ENCODE data around the gene BCAP29.
"Not testable (repeated sequence)": the region's sequence is repeated elsewhere in the genome, so short reads cannot be mapped to it uniquely, and the experiment has no call there.

BCAP29 gene, protein sequence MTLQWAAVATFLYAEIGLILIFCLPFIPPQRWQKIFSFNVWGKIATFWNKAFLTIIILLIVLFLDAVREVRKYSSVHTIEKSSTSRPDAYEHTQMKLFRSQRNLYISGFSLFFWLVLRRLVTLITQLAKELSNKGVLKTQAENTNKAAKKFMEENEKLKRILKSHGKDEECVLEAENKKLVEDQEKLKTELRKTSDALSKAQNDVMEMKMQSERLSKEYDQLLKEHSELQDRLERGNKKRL

DNA sequence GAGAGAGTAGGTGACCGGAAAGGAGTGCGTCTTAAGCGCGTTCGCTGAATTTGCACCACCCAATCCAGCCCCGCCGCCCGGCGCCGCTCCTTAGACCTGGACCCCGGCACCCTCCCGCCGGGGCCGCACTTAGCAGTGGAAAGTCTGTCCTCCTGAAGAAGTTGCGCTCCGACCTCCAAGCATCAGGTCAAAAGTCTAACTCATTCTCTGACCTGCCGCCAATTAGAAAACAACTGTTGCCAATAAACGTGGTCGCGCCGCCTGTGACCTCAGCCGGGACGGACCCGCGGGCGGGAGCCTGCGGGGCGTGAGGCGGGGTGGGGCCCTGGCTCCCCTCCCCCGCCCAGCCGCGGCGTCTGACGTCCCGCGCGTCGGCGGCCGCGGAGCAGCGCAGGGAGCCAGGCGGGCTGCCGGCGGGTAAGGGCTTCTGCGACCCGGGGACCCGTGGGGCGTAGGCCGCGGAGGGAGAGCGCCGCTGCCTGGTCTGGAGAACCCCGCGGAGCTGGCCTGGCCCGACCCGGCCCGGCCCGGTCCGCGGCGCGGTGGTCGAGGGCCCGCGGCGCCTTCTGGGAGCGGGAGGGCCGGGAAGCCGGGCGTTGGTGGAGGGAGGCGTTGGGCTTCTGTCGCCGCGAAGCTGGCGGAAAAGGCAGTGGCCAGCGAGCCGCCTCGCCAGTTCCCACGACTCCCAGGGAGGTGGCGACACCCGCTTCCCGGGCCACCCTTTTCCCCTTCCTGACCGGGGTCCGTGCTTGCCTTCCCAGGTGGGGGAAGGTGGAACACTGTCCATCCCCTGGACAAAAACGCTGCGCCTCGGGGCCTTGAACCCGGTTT lies at the start of gene BCAP29:
Gene BCAP29, plus strand, starts transcription at position 362 of the 831 bp plus-strand sequence. CDS start 527 bp downstream, outside the sequence.
- no peaks in the 10 kb centered on the region for H3K9me3 Mint-ChIP-seq
- ATAC-seq (peak; percentile 94), DNase-seq (peak; percentile 76)
- peak within 1 kb of the TSS; percentile 86 for H3K27ac Mint-ChIP-seq
- H3K36me3 Mint-ChIP-seq (ENCODE audit: low read depth), result peaks cover 11% of the 10 kb centered on the region
- no peaks in the 10 kb centered on the region for H3K27me3 Mint-ChIP-seq
- H3K4me3 Mint-ChIP-seq, result peak within 1 kb of the TSS; percentile 88
- H3K4me1 Mint-ChIP-seq, result peaks cover 24% of the 10 kb centered on the region

DNA sequence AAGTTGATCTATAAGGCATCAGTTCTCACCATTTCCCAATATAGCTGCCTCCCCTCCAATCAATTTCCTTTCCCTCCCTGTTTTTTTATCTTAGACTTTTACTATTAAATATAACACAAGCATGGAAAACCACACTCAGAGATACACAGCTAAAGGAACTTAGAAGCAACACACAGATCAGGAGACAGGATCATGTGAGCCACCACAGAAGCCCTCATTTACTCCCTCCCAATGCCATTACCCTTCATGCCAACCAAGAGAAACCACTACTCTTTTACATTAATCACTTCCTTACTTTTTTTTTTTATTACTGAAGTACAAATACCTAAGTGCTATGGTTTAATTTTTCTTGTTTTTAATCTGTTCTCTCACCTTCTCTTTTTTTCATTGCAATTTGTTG lies 49.3 kb upstream of the BCAP29 start:
- no peak for DNase-seq
- Mint-ChIP-seq H3K4me1 (peaks cover 27% of the 10 kb centered on the region), H3K27me3 (no peaks in the 10 kb centered on the region), H3K4me3 (no peak overlapping the region), H3K36me3 (ENCODE audit: low read depth) (peaks cover 42% of the 10 kb centered on the region), H3K27ac (no peak overlapping the region), H3K9me3 (peaks cover 7% of the 10 kb centered on the region)
- ATAC-seq, result no peak

DNA sequence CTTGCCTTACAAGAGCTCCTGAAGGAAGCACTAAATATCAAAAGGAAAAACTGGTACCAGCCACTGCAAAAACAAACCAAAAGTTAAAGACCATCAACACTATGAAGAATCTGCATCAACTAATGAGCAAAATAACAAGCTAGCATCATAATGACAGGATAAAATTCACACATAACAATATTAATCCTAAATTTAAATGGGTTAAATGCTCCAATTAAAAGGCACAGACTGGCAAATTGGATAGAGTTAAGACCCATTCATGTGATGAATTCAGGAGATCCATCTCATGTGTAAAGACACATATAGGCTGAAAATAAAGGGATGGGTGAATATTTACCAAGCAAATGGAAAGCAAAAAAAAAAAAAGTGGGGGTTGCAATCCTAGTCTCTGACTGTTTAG lies 45.9 kb upstream of the BCAP29 start:
- H3K9me3 Mint-ChIP-seq, result peaks cover 7% of the 10 kb centered on the region
- ATAC-seq (no peak), DNase-seq (no peak)
- H3K4me3 Mint-ChIP-seq, result no peak overlapping the region
- H3K27me3 Mint-ChIP-seq, result no peaks in the 10 kb centered on the region
- peaks cover 23% of the 10 kb centered on the region for H3K4me1 Mint-ChIP-seq
- no peak overlapping the region for H3K27ac Mint-ChIP-seq
- peaks cover 58% of the 10 kb centered on the region for H3K36me3 Mint-ChIP-seq (ENCODE audit: low read depth)

DNA sequence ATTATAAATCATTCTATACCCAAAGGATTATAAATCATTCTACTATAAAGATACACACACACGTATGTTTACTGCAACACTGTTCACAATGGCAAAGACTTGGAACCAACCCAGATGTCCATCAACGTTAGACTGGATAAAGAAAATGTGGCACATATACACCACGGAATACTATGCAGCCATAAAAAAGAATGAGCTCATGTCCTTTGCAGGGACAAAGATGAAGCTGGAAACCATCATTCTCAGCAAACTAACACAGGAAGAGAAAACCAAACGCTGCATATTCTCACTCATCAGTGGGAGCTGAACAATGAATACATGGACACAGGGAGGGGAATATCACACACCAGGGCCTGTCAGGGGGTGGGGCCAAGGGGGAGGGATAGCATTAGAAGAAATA lies 42.8 kb upstream of the BCAP29 start:
- not testable (repeated sequence) for DNase-seq, H3K4me3 Mint-ChIP-seq, H3K27me3 Mint-ChIP-seq, H3K27ac Mint-ChIP-seq, ATAC-seq, H3K9me3 Mint-ChIP-seq
- Mint-ChIP-seq H3K4me1 (peaks cover 23% of the 10 kb centered on the region), H3K36me3 (ENCODE audit: low read depth) (peaks cover 62% of the 10 kb centered on the region)

DNA sequence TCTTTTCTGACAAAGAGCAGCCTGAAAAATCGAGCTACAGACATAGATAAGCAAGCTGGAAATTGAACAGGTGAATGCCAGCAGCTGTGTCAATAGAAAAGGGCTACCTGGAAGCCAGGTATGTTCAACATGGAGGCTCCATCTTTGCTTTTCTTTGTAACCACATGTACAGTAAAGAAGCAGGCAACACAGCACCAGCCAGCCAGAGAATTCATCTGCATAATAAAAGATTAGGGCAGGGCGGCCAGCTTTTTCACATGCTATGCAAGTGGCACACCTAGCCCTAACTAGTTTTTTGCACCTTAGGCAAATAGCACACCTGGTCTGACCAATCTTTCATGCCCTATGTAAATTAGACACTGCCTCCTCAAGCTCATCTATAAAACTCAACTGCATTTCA lies 42.0 kb upstream of the BCAP29 start:
- no peak overlapping the region for H3K4me3 Mint-ChIP-seq
- peaks cover 23% of the 10 kb centered on the region for H3K4me1 Mint-ChIP-seq

DNA sequence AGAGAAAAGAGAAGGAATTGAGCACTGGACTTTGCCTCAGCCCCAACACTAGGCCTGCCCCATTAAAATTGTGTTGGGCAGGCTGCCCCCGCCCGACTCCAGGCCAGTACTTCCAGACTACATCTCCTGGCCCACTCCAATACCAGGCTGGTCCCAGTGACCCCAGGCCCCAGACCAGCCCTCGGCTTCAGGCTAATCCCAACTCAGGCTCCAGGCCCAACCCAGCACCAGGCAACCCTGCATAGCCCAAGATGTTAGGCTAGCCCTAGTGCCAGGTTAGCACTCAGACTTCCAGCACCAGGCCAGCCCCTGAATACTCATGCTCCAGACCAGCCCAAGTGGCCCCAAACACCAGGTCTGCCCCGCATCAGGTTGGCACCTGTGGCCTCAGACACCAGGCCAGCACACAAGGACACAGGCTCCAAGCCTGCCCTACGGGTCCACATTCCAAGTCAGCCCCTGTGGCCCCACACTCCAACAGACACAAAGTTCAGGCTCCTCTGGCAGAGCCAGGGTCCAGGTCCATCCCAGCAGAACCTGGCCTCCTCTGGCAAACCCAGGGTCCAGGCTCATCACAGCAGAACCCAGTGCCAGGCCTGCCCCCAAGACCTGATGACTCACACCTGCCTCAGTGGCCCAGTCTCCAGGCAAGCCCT lies 36.6 kb upstream of the BCAP29 start:
- DNase-seq (no peak), ATAC-seq (no peak)
- Mint-ChIP-seq H3K27me3 (no peaks in the 10 kb centered on the region), H3K4me3 (no peak overlapping the region), H3K9me3 (peaks cover 15% of the 10 kb centered on the region), H3K36me3 (ENCODE audit: low read depth) (peaks cover 58% of the 10 kb centered on the region), H3K27ac (no peak overlapping the region), H3K4me1 (no peaks in the 10 kb centered on the region)

More for the DNA sequence above, 42.0 kb upstream of the BCAP29 start:
- DNase-seq, result no peak
- peaks cover 7% of the 10 kb centered on the region for H3K9me3 Mint-ChIP-seq
- H3K36me3 Mint-ChIP-seq (ENCODE audit: low read depth), result peaks cover 65% of the 10 kb centered on the region
- H3K27me3 Mint-ChIP-seq, result no peaks in the 10 kb centered on the region
- H3K27ac Mint-ChIP-seq, result no peak overlapping the region
- ATAC-seq, result no peak

DNA sequence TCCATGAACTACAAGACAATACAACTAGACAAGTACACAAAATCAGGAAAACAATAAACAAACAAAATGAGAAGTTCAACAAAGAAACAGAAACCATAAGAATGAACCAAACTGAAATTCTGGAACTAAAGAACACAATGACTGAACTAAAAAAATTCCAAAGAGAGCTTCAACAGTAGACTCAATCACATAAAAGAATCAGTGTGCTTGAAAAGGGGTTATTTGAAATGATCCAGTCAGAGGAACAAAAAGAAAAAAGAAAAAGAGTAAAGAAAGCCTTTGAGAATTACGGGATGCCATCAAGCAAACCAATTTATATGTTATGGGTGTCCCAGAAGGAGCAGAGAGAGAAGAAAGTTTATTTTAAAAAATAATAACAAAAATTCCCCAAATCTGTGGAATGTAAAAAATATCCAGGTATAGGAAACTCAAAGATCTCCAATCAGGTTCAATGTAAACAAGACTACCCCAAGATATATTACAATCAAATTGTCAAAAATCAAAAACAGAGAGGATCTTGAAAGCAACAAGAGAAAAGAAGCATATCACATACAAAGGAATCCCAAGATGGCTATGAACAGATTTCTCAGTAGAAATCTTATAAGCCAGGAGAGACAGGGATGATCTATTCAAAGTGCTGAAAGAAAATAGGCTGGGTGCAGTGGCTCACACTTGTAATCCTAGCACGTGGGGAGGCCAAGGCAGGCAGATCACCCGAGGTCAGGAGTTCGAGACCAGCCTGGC lies 35.0 kb upstream of the BCAP29 start:
- Mint-ChIP-seq H3K4me1 (peaks cover 4% of the 10 kb centered on the region), H3K36me3 (ENCODE audit: low read depth) (peaks cover 56% of the 10 kb centered on the region), H3K27ac (no peak overlapping the region), H3K27me3 (no peaks in the 10 kb centered on the region), H3K9me3 (peaks cover 15% of the 10 kb centered on the region), H3K4me3 (no peak overlapping the region)
- DNase-seq, result no peak
- no peak for ATAC-seq

DNA sequence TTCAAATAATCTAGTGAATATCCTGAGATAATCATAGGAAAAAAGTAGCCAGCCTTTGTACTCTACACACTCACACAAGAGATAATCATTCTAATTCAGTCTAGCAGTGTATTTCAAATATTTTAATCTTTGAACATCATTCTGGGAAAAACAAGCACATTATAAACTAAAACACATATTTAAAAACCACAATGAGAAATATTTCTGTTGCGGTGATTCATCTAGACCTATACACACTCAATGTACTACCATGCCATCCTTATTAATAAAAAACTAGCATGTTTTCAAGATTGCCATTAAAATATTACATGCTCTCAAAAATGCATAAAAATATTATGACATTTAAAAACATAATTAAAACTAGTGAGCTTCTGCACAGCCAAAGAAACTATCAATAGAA lies 28.1 kb upstream of the BCAP29 start:
- peaks cover 4% of the 10 kb centered on the region for H3K9me3 Mint-ChIP-seq
- no peak overlapping the region for H3K4me3 Mint-ChIP-seq
- DNase-seq, result no peak
- no peak for ATAC-seq
- peaks cover 17% of the 10 kb centered on the region for H3K4me1 Mint-ChIP-seq
- peaks cover 49% of the 10 kb centered on the region for H3K36me3 Mint-ChIP-seq (ENCODE audit: low read depth)
- no peak overlapping the region for H3K27ac Mint-ChIP-seq
- no peaks in the 10 kb centered on the region for H3K27me3 Mint-ChIP-seq

DNA sequence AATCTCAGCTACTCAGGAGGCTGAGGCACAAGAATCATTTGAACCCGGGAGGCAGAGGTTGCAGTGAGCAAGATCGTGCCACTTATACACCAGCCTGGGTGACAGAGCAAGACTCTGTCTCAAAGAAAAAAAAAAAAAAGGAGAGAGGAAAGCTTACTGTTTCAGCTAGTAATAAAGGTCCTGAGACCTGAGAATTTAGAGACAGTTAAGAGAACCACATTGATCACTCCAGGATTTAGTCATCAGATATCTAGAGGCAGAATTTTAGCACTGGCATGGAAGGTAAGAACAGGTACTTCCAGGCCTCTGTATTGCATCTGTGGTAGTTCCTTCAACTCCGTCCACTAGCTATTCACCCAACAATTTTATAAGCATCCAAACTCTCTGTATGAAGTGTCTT lies 24.2 kb upstream of the BCAP29 start:
- Mint-ChIP-seq H3K4me1 (peaks cover 32% of the 10 kb centered on the region), H3K27ac (no peak overlapping the region), H3K27me3 (no peaks in the 10 kb centered on the region), H3K36me3 (ENCODE audit: low read depth) (peaks cover 28% of the 10 kb centered on the region), H3K4me3 (no peak overlapping the region), H3K9me3 (no peaks in the 10 kb centered on the region)
- DNase-seq, result no peak
- ATAC-seq, result no peak

DNA sequence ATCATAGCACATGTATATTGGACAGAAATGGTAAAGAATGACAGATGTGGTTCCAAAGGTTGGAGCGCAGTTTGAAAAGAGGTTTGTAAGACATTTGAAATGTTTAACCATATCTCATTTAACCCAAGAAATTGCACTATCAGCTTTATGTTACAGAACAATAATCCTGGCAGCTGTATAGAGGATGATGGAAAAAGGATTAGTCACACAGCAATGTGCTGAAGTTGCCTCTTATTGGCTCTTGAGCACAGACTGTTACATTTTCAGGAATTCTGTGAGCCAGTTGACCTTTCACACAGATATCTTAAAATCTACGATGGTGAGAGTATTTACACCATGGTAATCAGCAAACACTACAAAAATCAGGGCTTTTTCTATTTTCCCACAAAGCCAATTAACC lies 20.2 kb upstream of the BCAP29 start:
- ATAC-seq (no peak), DNase-seq (no peak)
- Mint-ChIP-seq H3K27ac (no peak overlapping the region), H3K27me3 (no peaks in the 10 kb centered on the region), H3K36me3 (ENCODE audit: low read depth) (peaks cover 12% of the 10 kb centered on the region), H3K9me3 (no peaks in the 10 kb centered on the region), H3K4me1 (peaks cover 50% of the 10 kb centered on the region), H3K4me3 (no peak overlapping the region)

DNA sequence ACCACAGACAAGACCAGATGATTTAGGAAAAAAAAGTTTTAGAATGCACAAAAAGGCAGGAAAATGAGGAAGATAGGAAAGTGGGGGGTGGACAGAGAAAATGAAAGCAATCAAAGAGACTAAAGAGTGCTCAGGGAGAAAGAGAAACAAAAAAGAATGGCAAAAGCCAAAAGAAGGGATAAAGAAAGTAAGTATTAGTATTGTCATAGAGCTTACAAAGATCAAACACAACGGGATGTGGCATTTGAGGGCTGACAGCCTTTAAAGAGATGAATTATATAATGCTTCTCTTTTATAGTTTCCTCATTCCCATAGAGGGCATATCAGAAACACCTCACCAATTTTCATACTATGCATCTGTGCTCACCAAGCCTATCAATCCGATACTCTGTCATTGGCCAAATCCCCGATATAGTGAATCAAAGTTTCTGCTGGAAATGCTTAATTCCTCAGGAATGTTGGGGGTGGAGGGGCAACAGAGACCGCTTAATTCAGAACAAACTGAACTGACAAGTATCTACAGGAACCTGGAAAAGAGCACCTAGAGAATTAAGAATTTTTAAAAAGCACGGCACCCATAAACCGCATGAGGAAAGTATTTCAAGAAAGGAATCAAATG lies 19.0 kb upstream of the BCAP29 start:
- Mint-ChIP-seq H3K9me3 (no peaks in the 10 kb centered on the region), H3K27me3 (no peaks in the 10 kb centered on the region), H3K4me1 (peaks cover 56% of the 10 kb centered on the region), H3K27ac (peak overlapping the region; percentile 4), H3K4me3 (peak overlapping the region; percentile 83), H3K36me3 (ENCODE audit: low read depth) (peaks cover 14% of the 10 kb centered on the region)
- DNase-seq, result no peak
- ATAC-seq, result no peak

DNA sequence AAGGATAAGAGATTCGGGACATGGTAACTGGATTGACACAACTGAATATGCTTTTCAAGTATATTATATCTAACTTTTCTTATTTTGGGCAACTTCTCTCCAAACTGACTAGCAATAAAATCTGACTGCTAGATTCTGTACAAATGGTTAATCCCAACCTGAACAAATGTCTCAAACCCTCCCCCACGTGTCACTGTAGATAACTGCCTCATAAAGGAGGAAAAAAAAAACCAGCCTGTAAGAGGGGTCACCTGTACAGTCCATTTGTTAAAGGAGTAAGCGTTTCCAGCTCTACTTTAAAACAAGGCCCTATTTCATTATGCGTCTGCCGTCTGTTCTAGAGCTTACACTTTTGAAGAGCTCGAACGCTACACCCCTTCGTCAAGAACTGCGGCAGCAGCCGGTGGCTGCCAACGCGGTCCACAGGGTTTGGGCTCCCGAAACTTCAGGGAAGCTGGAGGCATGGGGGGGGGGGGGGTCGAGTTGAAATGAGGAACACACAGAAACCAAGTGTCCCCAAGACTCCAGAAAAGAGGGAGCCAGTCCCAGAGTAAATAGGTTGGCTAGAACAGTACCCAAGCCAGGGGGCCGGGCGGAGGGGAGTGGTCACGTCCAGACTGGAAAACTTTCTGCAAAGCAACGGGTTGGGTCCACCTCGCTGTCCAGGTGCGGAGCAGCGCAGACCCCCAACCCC lies 16.8 kb upstream of the BCAP29 start:
- ATAC-seq (peak; percentile 67), DNase-seq (no peak)
- Mint-ChIP-seq H3K27ac (peak overlapping the region; percentile 88), H3K36me3 (ENCODE audit: low read depth) (peaks cover 11% of the 10 kb centered on the region), H3K4me1 (peaks cover 57% of the 10 kb centered on the region), H3K9me3 (no peaks in the 10 kb centered on the region), H3K27me3 (no peaks in the 10 kb centered on the region), H3K4me3 (peak overlapping the region; percentile 83)

DNA sequence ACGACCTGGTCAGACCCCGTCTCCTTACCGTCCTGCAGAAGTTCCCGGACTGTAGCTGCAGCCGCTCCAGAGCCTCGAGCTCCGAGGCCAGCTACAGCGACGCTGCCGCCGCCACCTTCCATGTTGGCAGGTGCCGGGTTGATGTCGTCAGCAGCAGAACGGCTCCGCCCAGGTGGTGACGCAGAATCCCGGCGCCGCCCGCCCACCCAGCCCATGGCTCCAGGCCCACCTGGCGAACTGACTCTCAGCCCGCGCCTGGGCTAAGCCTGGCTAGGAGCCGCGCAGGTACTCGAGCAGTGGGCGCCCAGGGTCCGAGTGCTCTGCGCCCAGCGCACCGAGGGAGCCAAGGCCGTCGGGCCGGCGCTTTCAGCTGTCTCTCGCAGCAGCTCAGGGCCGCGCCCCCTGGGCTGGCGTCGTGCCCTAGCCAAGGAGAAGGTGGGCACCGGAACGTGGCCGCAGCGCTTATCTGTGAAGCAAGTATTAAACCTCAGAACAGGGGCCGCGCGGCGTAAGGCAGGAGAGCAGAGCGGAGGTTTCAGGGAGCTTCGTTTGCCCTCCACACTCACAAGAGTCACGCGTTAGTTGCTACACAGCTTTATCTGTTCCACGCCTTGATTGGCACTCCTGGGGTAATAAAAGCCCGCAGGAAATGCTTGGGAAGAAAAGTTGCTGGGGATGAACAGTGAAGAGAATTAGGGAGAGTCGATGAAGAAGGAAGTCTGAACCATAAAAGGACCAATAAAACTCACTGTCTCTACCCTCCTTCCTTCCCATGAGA lies 16.1 kb upstream of the BCAP29 start, which contains the start of the genes COG5 and DUS4L:
Gene COG5, minus strand, starts transcription at position 146 of the 778 bp plus-strand sequence. Its CDS starts 24 bp downstream, at position 122.
Gene DUS4L, plus strand, starts transcription at position 197 of the 778 bp plus-strand sequence. CDS start 3,100 bp downstream, outside the sequence.
- DNase-seq (peak; percentile 88), ATAC-seq (peak; percentile 96)
- Mint-ChIP-seq H3K36me3 (ENCODE audit: low read depth) (peaks cover 11% of the 10 kb centered on the region), H3K4me1 (peaks cover 57% of the 10 kb centered on the region), H3K4me3 (peak within 1 kb of the TSS; percentile 83), H3K9me3 (no peaks in the 10 kb centered on the region), H3K27ac (peak within 1 kb of the TSS; percentile 88), H3K27me3 (no peaks in the 10 kb centered on the region)
